HepG2 (cell line): Measurements from ENCODE around the gene OXLD1. TPM values are rescaled to one million over a fixed set of nuclear protein-coding genes. Genes with fewer than 3 reads are reported as not detected.
A peak's percentile ranks its signal among the peaks of the same experiment; 100 is the strongest.

Source experiments
- AKAP8 ChIP-seq: sonication (generic); formaldehyde crosslinking; IDR thresholded peaks from 2 replicates; pipeline ENCODE4 v1.5.1; 2020; ENCODE audit warnings: mild to moderate bottlenecking, missing genetic modification reagents
- ATF3 ChIP-seq: sonication (generic); formaldehyde crosslinking; IDR thresholded peaks from 2 replicates; pipeline ENCODE4 v1.4.0; 2020; ENCODE audit warnings: missing genetic modification reagents
- CBX2 ChIP-seq, 2 experiments: fragments of 200-600 bp in 1 of 2; sonication (generic); formaldehyde crosslinking in 1 of 2; IDR thresholded peaks; 2 replicates each; pipeline versions ENCODE4 v1.7.0 to v1.8.1; 2018 to 2022; ENCODE audit warnings: low read depth in 2 of 2, low read length in 1 of 2, mild to moderate bottlenecking in 1 of 2, missing genetic modification reagents in 1 of 2
- DNMT3B ChIP-seq: conservative IDR thresholded peaks from 2 replicates; pipeline ENCODE4 v1.6.1; 2016; ENCODE audit warnings: missing biosample characterization, control low read depth
- IRF2 ChIP-seq: IDR thresholded peaks from 2 replicates; pipeline ENCODE4 v1.6.1; 2018; ENCODE audit warnings: missing genetic modification reagents, missing compliant biosample characterization
- JARID2 ChIP-seq: sonication (generic); formaldehyde crosslinking; IDR thresholded peaks from 2 replicates; pipeline ENCODE4 v1.8.1; 2023; ENCODE audit warnings: missing genetic modification reagents, inconsistent platforms; ENCODE audit not compliant: insufficient replicate concordance
- KMT2A ChIP-seq: sonication (generic); formaldehyde crosslinking; IDR thresholded peaks from 2 replicates; pipeline ENCODE4 v1.4.0; 2020; ENCODE audit warnings: missing genetic modification reagents
- LBX2 ChIP-seq: sonication (generic); formaldehyde crosslinking; IDR thresholded peaks from 2 replicates; pipeline ENCODE4 v1.5.0; 2020; ENCODE audit warnings: missing genetic modification reagents, mild to moderate bottlenecking, borderline replicate concordance
- MED1 ChIP-seq: sonication (generic); formaldehyde crosslinking; IDR thresholded peaks from 2 replicates; pipeline ENCODE4 v1.4.0; 2020; ENCODE audit warnings: missing genetic modification reagents
- NCOR1 ChIP-seq: fragments of 200-600 bp; sonication (generic); IDR thresholded peaks from 2 replicates; pipeline ENCODE4 v1.7.0; 2017; ENCODE audit warnings: antibody characterized with exemption, low read length, borderline replicate concordance
- NFATC3 ChIP-seq: sonication (generic); formaldehyde crosslinking; IDR thresholded peaks from 2 replicates; pipeline ENCODE4 v1.5.1; 2020; ENCODE audit warnings: mild to moderate bottlenecking, missing genetic modification reagents
- PBX2 ChIP-seq: IDR thresholded peaks from 2 replicates; pipeline ENCODE4 v1.6.1; 2016; ENCODE audit warnings: control low read depth
- RARG ChIP-seq: sonication (generic); formaldehyde crosslinking; IDR thresholded peaks from 2 replicates; pipeline ENCODE4 v1.4.0; 2020; ENCODE audit warnings: low read depth, mild to moderate bottlenecking, missing genetic modification reagents
- RBAK ChIP-seq: sonication (generic); formaldehyde crosslinking; IDR thresholded peaks from 2 replicates; pipeline ENCODE4 v1.5.1; 2020; ENCODE audit warnings: mild to moderate bottlenecking, missing genetic modification reagents
- RFX5 ChIP-seq: IDR thresholded peaks from 2 replicates; pipeline ENCODE4 v1.6.1; 2011; ENCODE audit warnings: low read depth, low read length, improper control_type of control experiment
- SMAD1 ChIP-seq: sonication (generic); formaldehyde crosslinking; IDR thresholded peaks from 2 replicates; pipeline ENCODE4 v1.4.0; 2020; ENCODE audit warnings: missing genetic modification reagents, low read depth, mild to moderate bottlenecking, borderline replicate concordance
- SNAI1 ChIP-seq: sonication (generic); formaldehyde crosslinking; IDR thresholded peaks from 2 replicates; pipeline ENCODE4 v1.5.0; 2020; ENCODE audit warnings: mild to moderate bottlenecking, missing genetic modification reagents, borderline replicate concordance
- SP5 ChIP-seq: IDR thresholded peaks from 2 replicates; pipeline ENCODE4 v1.6.1; 2016; ENCODE audit warnings: low read depth, borderline replicate concordance
- STAT6 ChIP-seq: sonication (generic); formaldehyde crosslinking; IDR thresholded peaks from 2 replicates; pipeline ENCODE4 v1.4.0; 2020; ENCODE audit warnings: missing genetic modification reagents, mild to moderate bottlenecking, borderline replicate concordance
- TBX2 ChIP-seq: sonication (generic); formaldehyde crosslinking; IDR thresholded peaks from 2 replicates; pipeline ENCODE4 v1.5.0; 2020; ENCODE audit warnings: missing genetic modification reagents, mild to moderate bottlenecking, borderline replicate concordance
- TMF1 ChIP-seq: sonication (generic); formaldehyde crosslinking; IDR thresholded peaks from 2 replicates; pipeline ENCODE4 v1.8.1; 2022; ENCODE audit warnings: low read depth, missing genetic modification reagents
- YY1 ChIP-seq: IDR thresholded peaks from 2 replicates; pipeline ENCODE4 v1.6.1; 2011; ENCODE audit warnings: low read length, low read depth, moderate library complexity, mild to moderate bottlenecking; ENCODE audit not compliant: insufficient read depth, insufficient replicate concordance
- ZBTB42 ChIP-seq: sonication (generic); formaldehyde crosslinking; IDR thresholded peaks from 2 replicates; pipeline ENCODE4 v1.5.0; 2020; ENCODE audit warnings: mild to moderate bottlenecking, missing genetic modification reagents
- ZFY ChIP-seq: sonication (generic); formaldehyde crosslinking; IDR thresholded peaks from 2 replicates; pipeline ENCODE4 v1.4.0; 2020; ENCODE audit warnings: missing genetic modification reagents
- ZKSCAN8 ChIP-seq: IDR thresholded peaks from 2 replicates; pipeline ENCODE4 v1.6.1; 2016; ENCODE audit warnings: borderline replicate concordance, missing genetic modification reagents, missing compliant biosample characterization
- ZNF33B ChIP-seq: sonication (generic); formaldehyde crosslinking; IDR thresholded peaks from 2 replicates; pipeline ENCODE4 v1.5.1; 2020; ENCODE audit warnings: mild to moderate bottlenecking, missing genetic modification reagents
- ZNF431 ChIP-seq: sonication (generic); formaldehyde crosslinking; IDR thresholded peaks from 2 replicates; pipeline ENCODE4 v1.9.0; 2022; ENCODE audit warnings: missing genetic modification reagents, low read depth, mild to moderate bottlenecking, borderline replicate concordance
- polyA plus RNA-seq, 8 experiments: library from polyadenylated mRNA; depleted of rRNA in 3 of 8; stranded (reverse) in 7 of 8; unstranded in 1 of 8; fragments of >200 nt; fragmentation: Illumina TruSeq in 4 of 8; extraction: Trizol in 4 of 8; gene quantifications; 2 replicates each; pipeline versions ENCODE4 v1.2.1 to v1.2.3, GENCODE V29; 2011 to 2016; ENCODE audit warnings: low read depth in 4 of 8, missing spikeins in 1 of 8, mixed read lengths in 1 of 8; ENCODE audit not compliant: insufficient read depth in 1 of 8
- total RNA-seq, 5 experiments: library from RNA; depleted of rRNA; stranded (reverse); fragments of >200 nt; fragmentation: Illumina TruSeq; extraction: Trizol; gene quantifications; 2 replicates each; pipeline ENCODE4 v1.2.3, GENCODE V29; 2016; ENCODE audit warnings: low read depth in 1 of 5

The OXLD1 gene
- total and polyA plus RNA-seq, 2 of the 13 experiments (the other 11 are each of a cell fraction or from before 2014, with no cell fraction given) = 27.1 to 37.5 TPM

GRCh38 chr17:81701288-81702071, 35.1 kb upstream of the OXLD1 start (continued):
- TF ChIP-seq STAT6 (CRISPR knock-in tag) = no peak
- TF ChIP-seq SMAD1 = 0 out of 2 replicates have a peak, but pooled peaks have one; percentile 44
- no peak for TF ChIP-seq TBX2 (CRISPR knock-in tag)
- no peak for TF ChIP-seq NCOR1
- no peak for TF ChIP-seq ZNF431 (CRISPR knock-in tag)
- TF ChIP-seq RARG (CRISPR knock-in tag) = no peak
- TF ChIP-seq SNAI1 = no peak
- TF ChIP-seq IRF2 (CRISPR knock-in tag) = no peak
- TF ChIP-seq LBX2 (CRISPR knock-in tag) = no peak
- TF ChIP-seq RBAK (CRISPR knock-in tag) = no peak
- TF ChIP-seq ZNF33B (CRISPR knock-in tag) = no peak
- no peak for TF ChIP-seq YY1
- no peak for TF ChIP-seq SP5 (CRISPR knock-in tag)
- 0 out of 2 replicates have a peak, but pooled peaks have one; percentile 4 for TF ChIP-seq ATF3 (CRISPR knock-in tag)
- TF ChIP-seq MED1 = 0 out of 2 replicates have a peak, but pooled peaks have one; percentile 27
- no peak for TF ChIP-seq PBX2 (CRISPR knock-in tag)
- TF ChIP-seq ZFY = no peak
- TF ChIP-seq ZKSCAN8 = peak; percentile 63; the same call in 1 of the 2 replicates
- TF ChIP-seq KMT2A = no peak
- no peak for TF ChIP-seq JARID2 (CRISPR knock-in tag)
- no peak for TF ChIP-seq ZBTB42 (CRISPR knock-in tag)
- TF ChIP-seq DNMT3B = no peak
- TF ChIP-seq TMF1 = 0 out of 2 replicates have a peak, but pooled peaks have one; percentile 63
- no peak for TF ChIP-seq RFX5
- TF ChIP-seq CBX2 (IDR thresholded peaks at IDR 0.05; ENCODE audit: low read depth, low read length) = no peak
- no peak for TF ChIP-seq CBX2 (CRISPR knock-in tag; IDR thresholded peaks at IDR 0.05; ENCODE audit: low read depth)
- TF ChIP-seq NFATC3 (CRISPR knock-in tag) = no peak
- TF ChIP-seq AKAP8 (CRISPR knock-in tag) = no peak; the same call in 1 of the 2 replicates
